ENCODE results near the gene RUNX3.

RUNX3 gene

GRCh38 chr1:24903011-24903461 is 27.0 kb downstream of the RUNX3 start:
- TF ChIP-seq, protein P1, sequence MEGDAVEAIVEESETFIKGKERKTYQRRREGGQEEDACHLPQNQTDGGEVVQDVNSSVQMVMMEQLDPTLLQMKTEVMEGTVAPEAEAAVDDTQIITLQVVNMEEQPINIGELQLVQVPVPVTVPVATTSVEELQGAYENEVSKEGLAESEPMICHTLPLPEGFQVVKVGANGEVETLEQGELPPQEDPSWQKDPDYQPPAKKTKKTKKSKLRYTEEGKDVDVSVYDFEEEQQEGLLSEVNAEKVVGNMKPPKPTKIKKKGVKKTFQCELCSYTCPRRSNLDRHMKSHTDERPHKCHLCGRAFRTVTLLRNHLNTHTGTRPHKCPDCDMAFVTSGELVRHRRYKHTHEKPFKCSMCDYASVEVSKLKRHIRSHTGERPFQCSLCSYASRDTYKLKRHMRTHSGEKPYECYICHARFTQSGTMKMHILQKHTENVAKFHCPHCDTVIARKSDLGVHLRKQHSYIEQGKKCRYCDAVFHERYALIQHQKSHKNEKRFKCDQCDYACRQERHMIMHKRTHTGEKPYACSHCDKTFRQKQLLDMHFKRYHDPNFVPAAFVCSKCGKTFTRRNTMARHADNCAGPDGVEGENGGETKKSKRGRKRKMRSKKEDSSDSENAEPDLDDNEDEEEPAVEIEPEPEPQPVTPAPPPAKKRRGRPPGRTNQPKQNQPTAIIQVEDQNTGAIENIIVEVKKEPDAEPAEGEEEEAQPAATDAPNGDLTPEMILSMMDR (IDR thresholded peaks at IDR 0.05; ENCODE audit: low read depth, low read length, missing control alignments), result no peak
- H3K4me3 ChIP-seq (replicated peaks; ENCODE audit: low read depth, low read length), result no peak overlapping the region
- no peak for DNase-seq (ENCODE audit: extremely low read depth, low read depth)

DNA sequence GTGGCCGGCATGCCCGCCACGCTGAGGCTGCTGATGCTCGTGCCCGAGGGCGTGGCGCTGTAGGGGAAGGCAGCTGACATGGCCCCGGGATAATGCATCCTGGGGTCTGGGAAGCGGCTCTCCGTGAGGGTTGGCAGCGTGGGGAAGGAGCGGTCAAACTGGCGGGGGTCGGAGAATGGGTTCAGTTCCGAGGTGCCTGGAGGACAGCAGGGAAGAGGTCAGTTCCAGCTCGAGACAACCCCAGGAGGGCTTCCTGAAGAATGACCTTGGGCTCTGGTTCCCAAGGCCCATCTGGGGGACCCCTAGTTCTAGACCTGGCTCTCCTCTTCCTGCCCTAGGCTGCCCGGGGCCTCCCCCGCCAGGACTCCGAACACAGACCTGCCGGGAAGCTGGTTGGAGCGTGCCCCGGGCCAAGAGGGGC is 27.6 kb downstream of the RUNX3 start:
- DNase-seq (ENCODE audit: extremely low read depth, low read depth), result no peak
- no peak overlapping the region for H3K4me3 ChIP-seq (replicated peaks; ENCODE audit: low read depth, low read length)
- TF ChIP-seq, protein P1 (IDR thresholded peaks at IDR 0.05; ENCODE audit: low read depth, low read length, missing control alignments), result no peak

DNA sequence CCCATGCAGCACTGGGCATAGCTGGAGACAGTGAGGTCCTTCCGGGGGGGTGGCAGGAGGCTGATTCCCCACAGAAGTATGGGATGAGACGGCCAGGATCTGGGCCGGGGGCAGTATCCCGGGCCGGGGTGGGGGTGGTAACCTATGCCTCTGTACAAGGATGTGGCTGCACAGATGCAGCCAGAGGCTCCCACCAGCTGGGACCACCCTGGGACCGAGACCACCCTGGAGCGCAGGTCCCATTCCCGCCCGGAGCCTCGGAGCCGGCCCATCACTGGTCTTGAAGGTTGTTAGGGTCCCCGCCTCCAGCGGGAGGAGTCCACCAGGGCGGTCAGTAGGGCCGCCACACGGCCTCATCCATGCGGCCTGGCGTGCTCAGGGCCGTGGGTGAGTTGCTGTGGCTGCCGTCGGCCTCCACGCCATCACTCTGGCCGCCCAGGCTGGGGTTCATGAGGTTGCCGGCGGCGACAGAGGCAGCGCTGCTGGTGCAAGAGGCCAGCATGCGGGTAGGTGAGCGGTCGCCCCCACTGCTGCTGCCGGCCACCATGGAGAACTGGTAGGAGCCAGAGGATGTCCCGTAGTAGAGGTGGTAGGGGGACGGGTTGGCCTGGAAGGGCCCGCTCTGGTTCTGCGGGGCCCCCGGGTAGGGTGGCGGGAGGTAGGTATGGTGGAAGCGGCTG is 28.1 kb downstream of the RUNX3 start:
- no peak for DNase-seq (ENCODE audit: extremely low read depth, low read depth)
- H3K4me3 ChIP-seq (replicated peaks; ENCODE audit: low read depth, low read length), result no peak overlapping the region
- TF ChIP-seq, protein P1 (IDR thresholded peaks at IDR 0.05; ENCODE audit: low read depth, low read length, missing control alignments), result no peak

- TF ChIP-seq, protein P1 (IDR thresholded peaks at IDR 0.05; ENCODE audit: low read depth, low read length, missing control alignments), result no peak
- H3K4me3 ChIP-seq (replicated peaks; ENCODE audit: low read depth, low read length), result no peak overlapping the region
- no peak for DNase-seq (ENCODE audit: extremely low read depth, low read depth)
These were observed 28.9 kb downstream of the RUNX3 start for GRCh38 chr1:24900985-24901781.

- no peak for DNase-seq (ENCODE audit: extremely low read depth, low read depth)
- TF ChIP-seq, protein P1 (IDR thresholded peaks at IDR 0.05; ENCODE audit: low read depth, low read length, missing control alignments), result no peak
- H3K4me3 ChIP-seq (replicated peaks; ENCODE audit: low read depth, low read length), result no peak overlapping the region
These were observed 29.6 kb downstream of the RUNX3 start for GRCh38 chr1:24900486-24900849.

GRCh38 chr1:24899581-24900485 is 30.2 kb downstream of the RUNX3 start:
- DNase-seq (ENCODE audit: extremely low read depth, low read depth), result no peak
- no peak overlapping the region for H3K4me3 ChIP-seq (replicated peaks; ENCODE audit: low read depth, low read length)
- TF ChIP-seq, protein P1 (IDR thresholded peaks at IDR 0.05; ENCODE audit: low read depth, low read length, missing control alignments), result no peak
